AG04449 (cell line): ENCODE measurements around the gene CNP.
A peak's percentile ranks its signal among the peaks of the same experiment; 100 is the strongest.

Experiments used
- CTCF ChIA-PET: fragments of 350-600 bp; formaldehyde crosslinking; extraction: SDS; loops from one replicate; lab custom pipeline; 2021; ENCODE audit warnings: antibody characterized with exemption; lab: Yijun Ruan, JAX
- POLR2A ChIA-PET: fragments of 400-600, 350-600 bp; formaldehyde crosslinking; extraction: SDS; loops from one replicate; lab custom pipeline; 2020; ENCODE audit warnings: antibody characterized with exemption, inconsistent platforms; lab: Yijun Ruan, JAX
- DNase-seq: peaks from one replicate; pipeline ENCODE4 v3.0.0-alpha.2; 2010; ENCODE audit warnings: low read depth, low spot score
- H3K4me3 ChIP-seq: 2 replicates; pipeline ENCODE4 v1.5.1; 2011; ENCODE audit warnings: low read depth, mild to moderate bottlenecking, control low read depth, low read length
- CTCF ChIP-seq: IDR thresholded peaks from one replicate; pipeline ENCODE4 v1.5.1; 2011; ENCODE audit warnings: mild to moderate bottlenecking, moderate library complexity, low read length, control low read depth, inconsistent platforms; ENCODE audit not compliant: insufficient read depth; ENCODE audit errors: missing control alignments

Gene CNP

GRCh38 chr17:42016411-42016831 lies 49.8 kb downstream of the CNP start:
- CTCF ChIA-PET: interaction anchor here (0.9 to 20.7 kb wide), 9 partner anchors 11 to 94 kb away, joined by 3 to 451 read pairs (median 4); partner anchors contain the start of genes DHX58, HSPB9, KAT2A and ZNF385C
- POLR2A ChIA-PET: interaction anchor here (2.3 to 3.0 kb wide), 2 partner anchors 43 to 50 kb away, joined by 6 to 15 read pairs; partner anchors contain the start of gene CNP
- H3K4me3 ChIP-seq: peak overlapping the region; percentile 99
- no peak for TF ChIP-seq CTCF
- DNase-seq: no peak

GRCh38 chr17:42016941-42017865 lies 50.6 kb downstream of the CNP start, which contains the start of gene DNAJC7:
Gene DNAJC7 (minus strand): TSS chr17:42017439. CDS start chr17:42017416, 23 bp downstream.
- POLR2A ChIA-PET: interaction anchor here (0.7 to 3.0 kb wide), 8 partner anchors 9 to 206 kb away, joined by 3 to 15 read pairs (median 4); partner anchors contain the start of genes CNP and DHX58
- CTCF ChIA-PET: interaction anchor here (0.7 to 20.7 kb wide), 17 partner anchors 8 to 591 kb away, joined by 3 to 451 read pairs (median 3); partner anchors contain the start of genes CNP, DHX58, HSPB9 and KAT2A
- TF ChIP-seq CTCF: no peak
- DNase-seq: no peak
- H3K4me3 ChIP-seq: peak within 1 kb of the TSS; percentile 99

DNA sequence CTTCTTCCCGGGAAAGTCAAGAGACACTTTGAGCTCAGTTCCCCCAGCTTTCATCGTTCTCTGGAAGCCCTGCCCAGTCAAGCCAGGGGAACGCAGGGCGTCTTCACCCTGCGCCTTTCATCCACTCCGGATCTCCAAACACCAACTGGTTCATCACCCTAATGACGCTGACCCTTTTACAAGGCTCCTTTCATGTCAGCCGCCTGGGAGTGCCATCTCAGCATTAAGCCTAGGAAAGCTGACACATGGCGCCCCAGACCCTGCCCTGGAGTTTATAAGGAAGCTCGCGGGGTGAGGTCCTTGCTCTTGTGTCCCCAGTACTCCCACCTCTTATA lies 51.2 kb downstream of the CNP start:
- no peak for TF ChIP-seq CTCF
- POLR2A ChIA-PET: interaction anchor here (0.8 to 3.0 kb wide), 6 partner anchors 9 to 206 kb away, joined by 3 to 15 read pairs (median 4); partner anchors contain the start of genes CNP and DHX58
- no peak for DNase-seq

DNA sequence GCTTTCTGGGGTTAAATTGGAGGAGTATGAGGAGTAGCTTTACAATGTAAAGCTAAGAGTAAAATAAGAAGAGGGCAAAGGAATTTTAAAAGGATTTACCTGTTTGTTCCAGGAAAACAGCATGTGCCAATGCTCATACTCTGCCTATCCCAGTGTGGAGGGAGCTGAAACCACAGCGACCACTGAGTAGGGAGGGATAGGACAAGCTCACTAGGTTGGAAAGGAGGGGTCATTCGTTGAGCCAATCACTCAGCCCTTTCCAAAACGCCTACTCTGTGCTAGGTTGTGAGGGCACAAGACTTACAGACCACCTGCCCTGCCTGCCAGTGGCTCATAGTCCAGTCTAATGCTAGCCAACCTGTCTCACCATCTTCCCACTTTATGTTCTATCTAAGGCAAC lies 51.7 kb downstream of the CNP start:
- no peak for DNase-seq
- CTCF ChIA-PET: interaction anchor here (0.7 to 20.7 kb wide), 18 partner anchors 9 to 590 kb away, joined by 3 to 451 read pairs (median 4); partner anchors contain the start of genes CNP, DHX58, HSPB9 and KAT2A
- TF ChIP-seq CTCF: no peak
- POLR2A ChIA-PET: interaction anchor here (1.1 to 3.0 kb wide), 4 partner anchors 45 to 207 kb away, joined by 3 to 15 read pairs (median 5); partner anchors contain the start of genes CNP and DHX58
- peak overlapping the region; percentile 99; the same call in 1 of the 2 replicates for H3K4me3 ChIP-seq

More for the DNA sequence above, 51.2 kb downstream of the CNP start:
- peak overlapping the region; percentile 99 for H3K4me3 ChIP-seq
- CTCF ChIA-PET: interaction anchor here (0.7 to 20.7 kb wide), 18 partner anchors 8 to 591 kb away, joined by 3 to 451 read pairs (median 4); partner anchors contain the start of genes CNP, DHX58, HSPB9 and KAT2A

DNA sequence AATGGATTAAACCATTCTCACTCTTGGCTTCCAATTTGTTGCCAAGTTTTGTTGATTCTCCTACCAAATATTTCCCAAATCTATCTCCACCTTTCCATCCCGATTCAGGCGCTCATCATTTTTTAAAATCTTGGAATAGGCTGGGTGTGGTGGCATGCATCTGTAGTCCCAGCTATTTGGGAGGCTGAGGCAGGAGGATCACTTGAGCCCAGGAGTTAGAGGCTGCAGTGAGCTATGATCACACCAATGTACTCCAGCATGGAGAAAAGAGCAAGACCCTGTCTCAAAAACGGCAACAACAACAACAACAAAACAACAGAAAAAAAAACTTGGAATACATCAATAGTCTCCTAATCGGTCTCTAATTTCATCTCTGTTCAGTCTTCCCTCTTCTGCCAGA lies 52.4 kb downstream of the CNP start:
- ChIA-PET POLR2A (interaction anchor here (3.0 kb wide), 1 partner anchor 52 kb away, joined by 15 read pairs; the partner anchor contains the start of gene CNP), CTCF (interaction anchor here (0.7 to 20.7 kb wide), 14 partner anchors 9 to 258 kb away, joined by 3 to 451 read pairs (median 11); partner anchors contain the start of genes CNP, DHX58, HSPB9 and KAT2A)
- H3K4me3 ChIP-seq: no peak overlapping the region
- DNase-seq: no peak
- no peak for TF ChIP-seq CTCF
